ENCODE results near the gene PRR19.

The PRR19 gene

DNA sequence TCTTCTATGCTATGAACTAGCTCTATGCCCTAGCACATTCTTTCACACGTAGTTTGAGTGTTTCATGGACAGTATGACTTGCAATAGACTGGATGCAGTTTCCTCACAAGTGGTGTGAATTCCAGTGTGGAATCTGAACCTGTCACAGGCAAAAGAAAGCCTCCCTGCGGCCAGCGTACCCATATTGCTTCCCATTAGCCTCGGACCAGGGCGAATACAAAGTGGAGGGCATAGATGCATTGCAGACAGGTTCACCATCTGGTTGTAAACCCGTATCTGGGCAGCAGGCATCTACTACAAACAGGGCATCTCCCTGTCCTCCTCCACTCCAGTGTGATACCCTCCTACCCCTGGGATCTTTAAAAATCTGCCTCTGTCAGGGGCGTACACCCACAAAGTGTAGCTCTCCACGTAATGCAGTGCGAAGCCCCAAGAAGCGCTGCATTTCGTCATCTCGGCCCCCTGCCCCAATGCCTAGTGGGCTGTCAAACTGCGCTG lies 34.2 kb upstream of the PRR19 start:
- H3K36me3 ChIP-seq (ENCODE audit: insufficient read depth, low read length) = peaks cover under 1% of the 10 kb centered on the region
- H2AFZ ChIP-seq (ENCODE audit: low read depth, low read length) = peak overlapping the region; percentile 83
- no peaks in the 10 kb centered on the region for H3K27me3 ChIP-seq (ENCODE audit: insufficient read depth, low read length)
- H3K9me3 ChIP-seq (ENCODE audit: low read length) = no peaks in the 10 kb centered on the region
- peaks cover 23% of the 10 kb centered on the region for H3K4me1 ChIP-seq (ENCODE audit: insufficient read depth, low read length)
- peak overlapping the region; percentile 69 for H3K4me3 ChIP-seq (ENCODE audit: low read length)

DNA sequence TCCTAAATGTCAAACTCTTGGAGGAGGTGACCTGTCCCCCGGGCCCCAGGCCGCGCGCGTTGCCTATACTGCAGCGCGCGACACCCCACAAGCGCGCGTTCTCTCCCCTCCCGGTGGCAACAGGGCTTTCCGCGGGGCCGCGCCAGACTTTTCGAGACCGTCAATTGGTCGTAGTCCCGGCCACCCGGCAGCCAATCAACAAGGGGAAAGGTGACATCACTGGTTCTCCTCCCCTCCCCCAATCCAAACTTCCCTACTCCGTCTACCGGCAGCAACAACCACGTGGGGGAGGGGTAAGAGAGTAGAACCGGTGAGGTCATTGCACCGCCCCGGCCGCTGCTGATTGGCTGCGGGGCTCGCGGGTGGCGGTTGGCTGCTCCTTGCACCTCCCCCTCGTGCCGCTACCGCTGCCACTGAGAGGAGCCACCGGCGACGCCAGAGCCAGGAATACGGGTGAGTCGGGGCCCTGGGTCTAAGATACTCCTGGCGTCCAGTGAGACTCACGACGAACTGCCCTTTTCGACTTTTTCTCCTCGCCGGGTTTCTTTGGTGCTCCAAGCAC lies 33.7 kb upstream of the PRR19 start:
- Histone ChIP-seq H3K9me3 (ENCODE audit: low read length) (no peaks in the 10 kb centered on the region), H3K36me3 (ENCODE audit: insufficient read depth, low read length) (peaks cover 6% of the 10 kb centered on the region), H2AFZ (ENCODE audit: low read depth, low read length) (peak overlapping the region; percentile 83), H3K27me3 (ENCODE audit: insufficient read depth, low read length) (no peaks in the 10 kb centered on the region), H3K4me1 (ENCODE audit: insufficient read depth, low read length) (peaks cover 23% of the 10 kb centered on the region), H3K4me3 (ENCODE audit: low read length) (peak overlapping the region; percentile 69)

DNA sequence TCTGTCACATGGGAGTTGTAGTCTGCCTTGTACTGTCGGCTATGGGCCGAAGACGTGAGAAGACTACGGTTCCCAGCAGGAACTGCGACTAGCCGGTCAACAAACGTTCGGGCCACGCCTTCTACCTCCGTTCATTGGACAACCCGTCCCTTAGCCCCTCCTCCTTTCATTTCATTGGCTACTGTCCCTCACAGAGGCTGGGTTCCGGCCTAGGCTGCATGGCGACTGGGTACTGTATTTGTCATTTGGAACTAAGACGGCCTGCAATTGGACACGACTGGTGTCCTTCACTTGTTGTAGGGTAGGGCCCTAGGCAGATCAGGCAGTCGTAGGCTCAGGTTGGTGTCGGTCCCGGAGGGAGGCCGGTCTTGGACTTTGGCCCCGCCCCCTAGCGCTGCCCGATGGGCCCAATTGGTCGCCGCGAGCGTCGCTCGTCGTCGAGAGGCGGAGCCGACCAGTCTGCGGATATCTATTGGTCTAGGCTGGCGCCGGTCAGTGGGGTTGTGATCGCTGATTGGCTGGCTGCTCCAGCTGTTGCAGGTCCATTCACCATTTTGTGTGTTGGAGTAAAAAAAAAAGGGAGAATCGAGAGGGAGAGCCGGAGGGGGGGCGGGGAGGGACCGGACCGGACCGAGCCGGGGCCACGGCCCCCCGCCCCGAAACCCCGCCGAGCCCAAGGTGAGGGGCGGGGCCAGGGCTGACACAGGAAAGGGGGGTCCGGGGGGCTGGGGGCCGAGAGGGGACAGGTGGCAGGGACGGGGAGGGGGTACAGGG lies 33.0 kb upstream of the PRR19 start, which contains the start of gene CIC:
Gene CIC, plus strand, starts transcription at position 549 of the 774 bp plus-strand sequence. CDS start 2,532 bp downstream, outside the sequence.
- peaks cover 12% of the 10 kb centered on the region for H3K36me3 ChIP-seq (ENCODE audit: insufficient read depth, low read length)

DNA sequence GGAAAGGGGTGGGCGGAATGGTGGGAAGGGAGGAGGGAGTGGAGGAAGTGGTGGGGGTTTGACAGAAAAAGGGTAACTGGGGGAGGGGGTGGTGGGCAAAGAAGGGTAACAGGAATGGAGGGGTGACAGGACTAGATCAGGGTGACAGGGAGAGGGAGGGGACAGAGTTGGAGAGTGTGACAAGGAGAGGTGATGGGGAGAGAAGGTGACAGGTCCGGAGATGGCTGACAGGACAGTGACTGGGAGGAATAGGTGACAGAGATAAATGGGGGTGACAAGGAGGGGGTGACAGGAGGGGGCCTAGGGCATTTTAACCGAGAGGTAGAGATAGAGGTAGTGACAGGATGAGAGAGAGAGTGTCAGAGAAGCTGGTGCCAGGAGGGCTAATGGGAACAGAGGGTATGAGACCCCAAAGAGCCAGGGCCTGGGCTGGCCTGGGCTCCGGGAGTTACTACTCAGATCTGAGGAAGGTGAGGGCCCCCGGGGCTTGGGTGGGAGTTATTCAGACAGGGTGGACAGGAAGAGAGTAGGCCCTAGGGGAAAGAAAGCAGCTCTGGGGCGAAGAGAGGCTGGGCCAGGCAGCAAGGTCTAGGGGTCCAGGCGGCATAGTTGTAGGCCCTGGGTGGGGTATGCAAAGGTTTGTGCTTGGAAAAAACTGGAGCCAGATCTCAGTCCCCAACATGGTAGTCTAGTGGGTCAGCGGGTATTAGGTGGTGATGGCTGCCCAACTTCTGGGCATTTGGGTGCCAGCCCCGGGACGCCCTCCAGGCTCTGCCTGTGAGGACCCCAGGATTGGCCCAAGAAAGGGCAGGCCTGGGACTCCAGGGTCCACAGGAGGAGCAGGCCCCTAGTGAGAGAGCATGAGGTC lies 32.2 kb upstream of the PRR19 start:
- Histone ChIP-seq H3K4me1 (ENCODE audit: insufficient read depth, low read length) (peaks cover 23% of the 10 kb centered on the region), H3K4me3 (ENCODE audit: low read length) (peak overlapping the region; percentile 69), H2AFZ (ENCODE audit: low read depth, low read length) (no peak overlapping the region), H3K9me3 (ENCODE audit: low read length) (no peaks in the 10 kb centered on the region), H3K36me3 (ENCODE audit: insufficient read depth, low read length) (peaks cover 20% of the 10 kb centered on the region), H3K27me3 (ENCODE audit: insufficient read depth, low read length) (no peaks in the 10 kb centered on the region)

More for the DNA sequence above, 33.0 kb upstream of the PRR19 start, which contains the start of gene CIC:
- Histone ChIP-seq H3K4me3 (ENCODE audit: low read length) (peak within 1 kb of the TSS; percentile 69), H3K4me1 (ENCODE audit: insufficient read depth, low read length) (peaks cover 23% of the 10 kb centered on the region), H3K27me3 (ENCODE audit: insufficient read depth, low read length) (no peaks in the 10 kb centered on the region), H3K9me3 (ENCODE audit: low read length) (no peaks in the 10 kb centered on the region), H2AFZ (ENCODE audit: low read depth, low read length) (peak within 1 kb of the TSS; percentile 83)

DNA sequence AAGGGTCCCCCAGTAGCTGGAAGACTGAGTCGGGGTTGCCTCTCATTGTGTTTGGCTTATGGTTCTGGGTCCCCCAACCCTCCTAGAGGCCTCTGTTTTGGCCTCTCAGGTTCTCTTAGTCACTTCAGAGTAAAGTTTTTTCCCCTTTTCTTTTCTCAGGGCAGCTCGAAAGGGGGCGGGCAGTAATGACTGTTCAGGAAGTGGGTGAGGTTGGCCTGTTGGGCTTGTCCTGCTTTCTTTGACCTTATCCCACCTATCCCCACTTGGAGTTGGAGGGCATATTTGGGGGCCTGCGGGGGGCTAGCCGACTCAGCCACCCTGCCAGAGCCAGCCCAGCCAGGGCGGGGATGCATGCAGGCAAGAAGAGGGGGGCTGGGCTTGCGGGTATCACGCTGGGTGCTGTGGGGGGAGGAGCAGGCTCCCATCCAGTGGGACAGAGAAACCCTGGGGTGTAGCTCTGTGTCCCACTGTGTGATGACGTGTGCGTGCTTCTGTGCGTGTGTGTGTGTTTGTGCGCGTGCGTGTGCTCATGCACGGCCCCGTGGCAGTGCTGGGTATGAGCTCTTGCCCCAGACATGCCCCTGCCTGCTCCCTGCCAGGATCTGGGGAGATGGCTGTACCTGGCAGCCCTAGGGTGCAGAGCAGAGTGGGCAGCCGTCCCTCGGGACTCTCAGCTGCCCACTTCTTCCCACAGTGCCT lies 31.4 kb upstream of the PRR19 start:
- peaks cover 23% of the 10 kb centered on the region for H3K4me1 ChIP-seq (ENCODE audit: insufficient read depth, low read length)
- H3K4me3 ChIP-seq (ENCODE audit: low read length) = peak overlapping the region; percentile 69
- H2AFZ ChIP-seq (ENCODE audit: low read depth, low read length) = no peak overlapping the region
- H3K9me3 ChIP-seq (ENCODE audit: low read length) = no peaks in the 10 kb centered on the region
- no peaks in the 10 kb centered on the region for H3K27me3 ChIP-seq (ENCODE audit: insufficient read depth, low read length)
- H3K36me3 ChIP-seq (ENCODE audit: insufficient read depth, low read length) = peaks cover 26% of the 10 kb centered on the region

DNA sequence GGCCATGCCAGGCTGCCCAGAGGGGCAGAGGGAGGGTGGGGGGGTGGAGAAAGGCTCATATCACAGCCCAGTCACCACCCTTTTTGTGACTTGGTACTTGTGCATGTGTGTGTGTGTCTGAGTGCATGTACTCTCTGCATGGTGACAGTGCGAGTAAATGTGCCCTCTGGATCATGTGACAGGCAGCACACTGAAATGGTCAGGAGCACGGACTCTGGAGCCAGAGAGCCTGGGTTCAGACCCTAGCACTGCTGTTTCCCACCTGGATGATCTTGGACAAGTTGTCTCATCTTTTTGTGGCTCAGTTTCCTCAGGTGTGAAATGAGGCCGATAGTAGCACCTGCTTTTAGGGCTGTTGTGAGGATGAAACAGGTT lies 30.9 kb upstream of the PRR19 start:
- Histone ChIP-seq H3K4me1 (ENCODE audit: insufficient read depth, low read length) (peaks cover 23% of the 10 kb centered on the region), H3K9me3 (ENCODE audit: low read length) (no peaks in the 10 kb centered on the region), H3K36me3 (ENCODE audit: insufficient read depth, low read length) (peaks cover 26% of the 10 kb centered on the region), H2AFZ (ENCODE audit: low read depth, low read length) (no peak overlapping the region), H3K27me3 (ENCODE audit: insufficient read depth, low read length) (no peaks in the 10 kb centered on the region), H3K4me3 (ENCODE audit: low read length) (no peak overlapping the region)

DNA sequence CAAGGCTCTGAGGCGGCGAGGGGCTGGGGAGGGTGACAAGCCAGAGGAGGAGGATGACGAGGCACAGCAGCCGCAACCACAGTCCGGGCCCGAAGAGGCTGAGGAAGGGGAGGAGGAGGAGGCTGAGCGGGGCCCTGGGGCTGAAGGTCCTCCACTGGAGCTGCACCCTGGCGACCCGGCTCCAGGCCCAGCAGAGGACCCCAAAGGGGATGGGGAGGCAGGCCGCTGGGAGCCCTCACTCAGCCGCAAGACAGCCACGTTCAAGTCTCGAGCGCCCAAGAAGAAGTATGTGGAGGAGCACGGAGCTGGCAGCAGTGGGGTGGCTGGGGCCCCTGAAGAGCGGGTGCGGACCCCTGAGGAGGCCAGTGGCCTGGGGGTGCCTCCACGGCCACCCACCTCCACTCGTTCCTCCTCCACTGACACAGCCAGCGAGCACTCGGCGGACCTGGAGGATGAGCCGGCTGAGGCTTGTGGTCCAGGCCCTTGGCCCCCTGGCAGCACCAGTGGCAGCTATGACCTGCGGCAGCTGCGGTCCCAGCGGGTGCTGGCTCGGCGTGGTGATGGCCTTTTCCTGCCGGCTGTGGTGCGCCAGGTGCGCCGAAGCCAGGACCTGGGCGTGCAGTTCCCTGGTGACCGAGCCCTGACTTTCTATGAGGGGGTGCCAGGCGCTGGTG lies 29.9 kb upstream of the PRR19 start:
- H2AFZ ChIP-seq (ENCODE audit: low read depth, low read length) = no peak overlapping the region
- no peak overlapping the region for H3K4me3 ChIP-seq (ENCODE audit: low read length)
- H3K9me3 ChIP-seq (ENCODE audit: low read length) = no peaks in the 10 kb centered on the region
- peaks cover 26% of the 10 kb centered on the region for H3K36me3 ChIP-seq (ENCODE audit: insufficient read depth, low read length)
- H3K4me1 ChIP-seq (ENCODE audit: insufficient read depth, low read length) = peaks cover 23% of the 10 kb centered on the region
- no peaks in the 10 kb centered on the region for H3K27me3 ChIP-seq (ENCODE audit: insufficient read depth, low read length)

DNA sequence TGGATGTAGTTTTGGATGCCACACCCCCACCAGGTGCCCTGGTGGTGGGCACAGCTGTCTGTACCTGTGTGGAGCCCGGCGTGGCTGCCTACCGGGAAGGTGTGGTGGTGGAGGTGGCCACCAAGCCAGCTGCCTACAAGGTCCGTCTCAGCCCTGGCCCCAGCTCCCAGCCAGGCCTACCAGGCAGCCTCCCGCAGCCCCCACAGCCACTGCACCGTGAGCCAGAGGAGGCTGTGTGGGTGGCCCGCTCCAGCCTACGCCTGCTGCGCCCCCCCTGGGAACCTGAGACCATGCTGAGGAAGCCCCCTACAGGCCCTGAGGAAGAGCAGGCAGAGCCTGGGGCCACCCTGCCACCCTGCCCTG lies 29.4 kb upstream of the PRR19 start:
- no peak overlapping the region for H2AFZ ChIP-seq (ENCODE audit: low read depth, low read length)
- peaks cover 23% of the 10 kb centered on the region for H3K4me1 ChIP-seq (ENCODE audit: insufficient read depth, low read length)
- peaks cover 26% of the 10 kb centered on the region for H3K36me3 ChIP-seq (ENCODE audit: insufficient read depth, low read length)
- no peaks in the 10 kb centered on the region for H3K27me3 ChIP-seq (ENCODE audit: insufficient read depth, low read length)
- no peak overlapping the region for H3K4me3 ChIP-seq (ENCODE audit: low read length)
- H3K9me3 ChIP-seq (ENCODE audit: low read length) = no peaks in the 10 kb centered on the region

DNA sequence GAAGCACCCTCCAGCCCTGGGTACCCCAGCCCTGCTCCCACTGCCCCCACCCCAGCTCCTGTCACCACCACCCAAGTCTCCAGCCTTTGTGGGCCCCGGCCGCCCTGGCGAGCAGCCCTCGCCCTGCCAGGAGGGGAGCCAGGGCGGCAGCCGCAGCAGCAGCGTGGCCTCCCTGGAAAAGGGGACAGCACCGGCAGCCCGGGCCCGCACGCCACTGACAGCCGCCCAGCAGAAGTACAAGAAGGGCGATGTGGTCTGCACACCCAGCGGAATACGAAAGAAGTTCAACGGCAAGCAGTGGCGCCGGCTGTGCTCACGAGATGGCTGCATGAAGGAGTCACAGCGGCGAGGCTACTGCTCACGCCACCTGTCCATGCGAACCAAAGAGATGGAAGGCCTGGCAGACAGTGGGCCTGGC lies 28.9 kb upstream of the PRR19 start:
- H3K4me3 ChIP-seq (ENCODE audit: low read length) = no peak overlapping the region
- H3K4me1 ChIP-seq (ENCODE audit: insufficient read depth, low read length) = peaks cover 18% of the 10 kb centered on the region
- H3K27me3 ChIP-seq (ENCODE audit: insufficient read depth, low read length) = no peaks in the 10 kb centered on the region
- no peak overlapping the region for H2AFZ ChIP-seq (ENCODE audit: low read depth, low read length)
- H3K9me3 ChIP-seq (ENCODE audit: low read length) = no peaks in the 10 kb centered on the region
- H3K36me3 ChIP-seq (ENCODE audit: insufficient read depth, low read length) = peaks cover 26% of the 10 kb centered on the region

DNA sequence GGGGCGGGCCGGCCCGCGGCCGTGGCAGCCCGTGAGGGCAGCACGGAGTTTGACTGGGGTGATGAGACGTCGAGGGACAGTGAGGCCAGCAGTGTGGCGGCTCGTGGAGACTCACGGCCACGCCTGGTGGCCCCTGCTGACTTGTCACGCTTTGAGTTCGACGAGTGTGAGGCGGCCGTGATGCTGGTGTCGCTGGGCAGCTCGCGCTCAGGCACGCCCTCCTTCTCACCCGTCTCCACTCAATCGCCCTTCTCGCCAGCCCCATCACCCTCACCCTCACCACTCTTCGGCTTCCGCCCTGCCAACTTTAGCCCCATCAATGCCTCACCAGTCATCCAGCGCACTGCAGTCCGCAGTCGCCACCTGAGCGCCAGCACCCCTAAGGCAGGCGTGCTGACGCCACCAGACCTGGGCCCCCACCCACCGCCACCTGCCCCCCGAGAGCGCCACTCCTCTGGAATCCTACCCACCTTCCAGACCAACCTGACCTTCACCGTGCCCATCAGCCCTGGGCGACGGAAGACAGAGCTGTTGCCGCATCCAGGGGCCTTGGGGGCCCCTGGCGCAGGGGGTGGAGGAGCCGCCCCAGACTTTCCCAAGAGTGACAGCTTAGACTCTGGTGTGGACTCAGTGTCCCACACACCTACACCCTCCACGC lies 28.4 kb upstream of the PRR19 start:
- Histone ChIP-seq H3K4me3 (ENCODE audit: low read length) (no peak overlapping the region), H2AFZ (ENCODE audit: low read depth, low read length) (no peak overlapping the region), H3K4me1 (ENCODE audit: insufficient read depth, low read length) (peaks cover 18% of the 10 kb centered on the region), H3K27me3 (ENCODE audit: insufficient read depth, low read length) (no peaks in the 10 kb centered on the region), H3K9me3 (ENCODE audit: low read length) (no peaks in the 10 kb centered on the region), H3K36me3 (ENCODE audit: insufficient read depth, low read length) (peaks cover 26% of the 10 kb centered on the region)

DNA sequence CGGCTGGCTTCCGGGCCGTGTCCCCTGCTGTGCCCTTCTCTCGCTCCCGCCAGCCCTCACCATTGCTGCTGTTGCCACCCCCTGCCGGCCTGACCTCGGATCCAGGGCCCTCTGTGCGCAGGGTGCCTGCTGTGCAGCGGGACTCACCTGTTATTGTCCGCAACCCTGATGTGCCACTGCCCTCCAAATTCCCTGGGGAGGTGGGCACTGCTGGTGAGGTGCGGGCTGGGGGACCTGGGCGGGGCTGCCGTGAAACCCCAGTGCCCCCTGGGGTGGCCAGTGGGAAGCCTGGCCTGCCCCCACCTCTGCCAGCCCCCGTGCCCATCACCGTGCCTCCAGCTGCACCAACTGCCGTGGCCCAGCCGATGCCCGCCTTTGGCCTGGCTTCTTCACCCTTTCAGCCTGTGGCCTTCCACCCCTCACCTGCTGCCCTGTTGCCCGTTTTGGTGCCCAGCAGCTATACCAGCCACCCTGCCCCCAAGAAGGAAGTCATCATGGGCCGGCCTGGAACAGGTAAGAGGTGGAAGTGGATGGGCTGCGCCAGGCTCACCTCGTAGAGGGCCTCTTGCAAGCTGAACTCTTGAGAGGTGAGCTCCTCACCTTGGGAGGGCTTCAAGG lies 27.8 kb upstream of the PRR19 start:
- peaks cover 26% of the 10 kb centered on the region for H3K36me3 ChIP-seq (ENCODE audit: insufficient read depth, low read length)
- no peak overlapping the region for H3K4me3 ChIP-seq (ENCODE audit: low read length)
- no peak overlapping the region for H2AFZ ChIP-seq (ENCODE audit: low read depth, low read length)
- peaks cover 24% of the 10 kb centered on the region for H3K4me1 ChIP-seq (ENCODE audit: insufficient read depth, low read length)
- no peaks in the 10 kb centered on the region for H3K9me3 ChIP-seq (ENCODE audit: low read length)
- H3K27me3 ChIP-seq (ENCODE audit: insufficient read depth, low read length) = no peaks in the 10 kb centered on the region

All from neuron (in vitro differentiated cells).